Measurements from ENCODE around the gene KIF25.

KIF25 gene

DNA sequence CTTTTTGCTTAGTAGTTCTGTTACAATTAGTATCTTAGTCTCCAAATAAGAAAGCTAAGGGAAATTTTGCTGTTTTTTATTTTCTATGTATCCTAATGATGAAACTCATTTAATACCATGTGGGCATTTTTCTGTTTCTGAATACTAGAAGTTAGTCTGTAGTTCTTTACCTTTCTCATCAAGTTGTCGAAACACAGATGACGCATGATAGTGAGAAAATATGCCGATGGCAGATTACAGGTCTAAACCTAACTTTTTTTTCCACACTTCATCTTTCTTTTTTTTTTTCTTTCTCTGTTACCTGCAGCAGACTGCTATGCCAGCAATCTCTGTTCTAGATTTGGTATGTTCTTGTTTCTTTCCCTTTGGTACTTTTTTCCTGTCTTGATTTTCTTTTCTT lies 43.3 kb upstream of the KIF25 start:
- TF ChIP-seq, protein P1, sequence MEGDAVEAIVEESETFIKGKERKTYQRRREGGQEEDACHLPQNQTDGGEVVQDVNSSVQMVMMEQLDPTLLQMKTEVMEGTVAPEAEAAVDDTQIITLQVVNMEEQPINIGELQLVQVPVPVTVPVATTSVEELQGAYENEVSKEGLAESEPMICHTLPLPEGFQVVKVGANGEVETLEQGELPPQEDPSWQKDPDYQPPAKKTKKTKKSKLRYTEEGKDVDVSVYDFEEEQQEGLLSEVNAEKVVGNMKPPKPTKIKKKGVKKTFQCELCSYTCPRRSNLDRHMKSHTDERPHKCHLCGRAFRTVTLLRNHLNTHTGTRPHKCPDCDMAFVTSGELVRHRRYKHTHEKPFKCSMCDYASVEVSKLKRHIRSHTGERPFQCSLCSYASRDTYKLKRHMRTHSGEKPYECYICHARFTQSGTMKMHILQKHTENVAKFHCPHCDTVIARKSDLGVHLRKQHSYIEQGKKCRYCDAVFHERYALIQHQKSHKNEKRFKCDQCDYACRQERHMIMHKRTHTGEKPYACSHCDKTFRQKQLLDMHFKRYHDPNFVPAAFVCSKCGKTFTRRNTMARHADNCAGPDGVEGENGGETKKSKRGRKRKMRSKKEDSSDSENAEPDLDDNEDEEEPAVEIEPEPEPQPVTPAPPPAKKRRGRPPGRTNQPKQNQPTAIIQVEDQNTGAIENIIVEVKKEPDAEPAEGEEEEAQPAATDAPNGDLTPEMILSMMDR (conservative IDR thresholded peaks at IDR 0.05), result no peak

GRCh38 chr6:167956491-167956890 lies 41.0 kb upstream of the KIF25 start:
- no peak overlapping the region for H3K27ac ChIP-seq
- TF ChIP-seq, protein P1 (conservative IDR thresholded peaks at IDR 0.05), result no peak

More for the DNA sequence above, 43.3 kb upstream of the KIF25 start:
- no peak overlapping the region for H3K27ac ChIP-seq

GRCh38 chr6:167956983-167957492 lies 40.4 kb upstream of the KIF25 start:
- no peak overlapping the region for H3K27ac ChIP-seq
- TF ChIP-seq, protein P1 (conservative IDR thresholded peaks at IDR 0.05), result no peak

GRCh38 chr6:167957626-167958025 lies 39.8 kb upstream of the KIF25 start:
- TF ChIP-seq, protein P1 (conservative IDR thresholded peaks at IDR 0.05), result no peak
- H3K27ac ChIP-seq, result no peak overlapping the region

DNA sequence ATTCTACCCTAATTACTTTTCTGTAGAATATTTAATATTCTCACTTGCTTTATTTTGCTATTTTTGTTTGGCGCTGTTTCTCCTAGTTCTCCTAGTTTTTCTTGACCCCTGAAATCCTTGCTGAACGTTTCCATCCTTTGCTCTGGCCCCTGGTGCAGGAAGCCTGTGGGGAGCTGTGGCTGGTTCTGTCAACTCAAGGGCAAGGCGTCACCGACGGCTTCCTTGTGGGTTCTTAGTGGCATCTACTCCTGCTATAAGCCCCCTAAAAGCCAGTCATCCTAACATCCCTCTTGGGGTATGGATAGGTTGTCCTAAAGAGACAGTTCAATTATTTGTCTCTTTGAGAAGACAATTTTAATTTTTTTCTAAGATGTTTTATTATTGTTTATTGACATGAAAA lies 36.9 kb upstream of the KIF25 start:
- no peak overlapping the region for H3K27ac ChIP-seq
- TF ChIP-seq, protein P1 (conservative IDR thresholded peaks at IDR 0.05), result no peak

- peak overlapping the region; percentile 75 for H3K27ac ChIP-seq
- TF ChIP-seq, protein P1 (conservative IDR thresholded peaks at IDR 0.05), result no peak
These were observed 34.8 kb upstream of the KIF25 start for GRCh38 chr6:167962711-167963110.

GRCh38 chr6:167963589-167964057 lies 33.8 kb upstream of the KIF25 start:
- H3K27ac ChIP-seq, result peak overlapping the region; percentile 75
- TF ChIP-seq, protein P1 (conservative IDR thresholded peaks at IDR 0.05), result no peak

Measured in VCaP (cell line).